ENCODE results near the gene ZNF516. TPM values are rescaled to one million over a fixed set of nuclear protein-coding genes. Genes with fewer than 3 reads are reported as not detected.

Gene ZNF516
- total and polyA plus RNA-seq, 7 donors: 2.4 to 20.6 (median 9.6) TPM

DNA sequence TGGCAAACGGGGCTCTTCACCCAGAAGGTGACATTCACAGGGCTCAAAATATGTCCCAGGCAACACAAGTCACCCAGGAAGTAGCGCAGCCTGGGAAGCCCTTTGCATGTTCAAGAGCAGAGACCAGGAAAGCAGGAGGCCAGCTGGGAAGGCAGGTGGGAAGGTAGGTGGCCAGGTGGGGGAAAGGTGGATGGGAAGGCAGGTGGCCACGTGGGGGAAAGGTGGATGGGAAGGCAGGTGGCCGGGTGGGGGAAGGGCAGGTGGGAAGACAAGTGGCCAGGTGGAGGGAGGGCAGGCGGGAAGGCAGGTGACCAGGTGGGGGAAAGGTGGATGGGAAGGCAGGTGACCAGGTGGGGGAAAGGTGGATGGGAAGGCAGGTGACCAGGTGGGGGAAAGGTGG is 102.7 kb downstream of the ZNF516 start:
- WGBS, 3 donors: 89 to 94% (median 90%) methylated on average over 5 of the region's 5 CpGs
- H3K27me3 ChIP-seq (ENCODE audit: insufficient read depth in 3 of 3, low read length in 2 of 3): no peaks in the 10 kb centered on the region
- intact Hi-C loops (cut with DNase I): no loop called here
- no peak for ATAC-seq
- no peaks in the 10 kb centered on the region for H3K9me3 ChIP-seq
- H3K36me3 ChIP-seq (ENCODE audit: insufficient read depth in 1 of 2, low read depth in 1 of 2): no peaks in the 10 kb centered on the region
- TF ChIP-seq, protein P1, sequence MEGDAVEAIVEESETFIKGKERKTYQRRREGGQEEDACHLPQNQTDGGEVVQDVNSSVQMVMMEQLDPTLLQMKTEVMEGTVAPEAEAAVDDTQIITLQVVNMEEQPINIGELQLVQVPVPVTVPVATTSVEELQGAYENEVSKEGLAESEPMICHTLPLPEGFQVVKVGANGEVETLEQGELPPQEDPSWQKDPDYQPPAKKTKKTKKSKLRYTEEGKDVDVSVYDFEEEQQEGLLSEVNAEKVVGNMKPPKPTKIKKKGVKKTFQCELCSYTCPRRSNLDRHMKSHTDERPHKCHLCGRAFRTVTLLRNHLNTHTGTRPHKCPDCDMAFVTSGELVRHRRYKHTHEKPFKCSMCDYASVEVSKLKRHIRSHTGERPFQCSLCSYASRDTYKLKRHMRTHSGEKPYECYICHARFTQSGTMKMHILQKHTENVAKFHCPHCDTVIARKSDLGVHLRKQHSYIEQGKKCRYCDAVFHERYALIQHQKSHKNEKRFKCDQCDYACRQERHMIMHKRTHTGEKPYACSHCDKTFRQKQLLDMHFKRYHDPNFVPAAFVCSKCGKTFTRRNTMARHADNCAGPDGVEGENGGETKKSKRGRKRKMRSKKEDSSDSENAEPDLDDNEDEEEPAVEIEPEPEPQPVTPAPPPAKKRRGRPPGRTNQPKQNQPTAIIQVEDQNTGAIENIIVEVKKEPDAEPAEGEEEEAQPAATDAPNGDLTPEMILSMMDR (IDR thresholded peaks at IDR 0.05): no peak
- peaks cover 21% of the 10 kb centered on the region for H3K4me1 ChIP-seq
- no peak for DNase-seq
- H3K27ac ChIP-seq: no peak overlapping the region
- H3K4me3 ChIP-seq: no peak overlapping the region

DNA sequence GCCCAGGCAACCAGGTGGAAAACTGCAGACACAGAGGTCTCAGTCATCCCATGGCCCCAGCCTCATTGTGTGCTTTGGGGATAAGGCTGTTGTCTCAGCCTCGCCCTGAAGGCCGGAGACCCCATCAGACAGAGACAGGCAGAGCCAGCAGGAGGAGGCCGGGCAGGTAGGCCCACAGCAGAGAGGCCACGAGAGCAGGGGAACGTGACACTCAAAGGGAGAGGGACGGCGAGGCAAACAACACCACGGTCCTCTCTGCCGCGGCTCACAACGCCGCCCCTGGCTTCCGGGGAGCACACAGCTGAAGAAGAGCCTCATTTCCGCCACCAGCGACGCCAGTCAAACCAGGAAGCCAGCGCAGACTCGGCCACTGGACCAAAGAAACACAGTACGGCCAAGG is 103.3 kb downstream of the ZNF516 start:
- Histone ChIP-seq H3K9me3 (no peaks in the 10 kb centered on the region), H3K4me1 (peaks cover 20% of the 10 kb centered on the region), H3K36me3 (ENCODE audit: insufficient read depth in 1 of 2, low read depth in 1 of 2) (no peaks in the 10 kb centered on the region), H3K4me3 (no peak overlapping the region), H3K27me3 (ENCODE audit: insufficient read depth in 3 of 3, low read length in 2 of 3) (no peaks in the 10 kb centered on the region), H3K27ac (no peak overlapping the region)
- TF ChIP-seq, protein P1 (IDR thresholded peaks at IDR 0.05): no peak
- 91 to 95% (median 92%) methylated on average over 18 to 19 of the region's 19 CpGs for WGBS, 3 donors
- intact Hi-C loops (cut with DNase I): no loop called here
- DNase-seq: no peak
- no peak for ATAC-seq

DNA sequence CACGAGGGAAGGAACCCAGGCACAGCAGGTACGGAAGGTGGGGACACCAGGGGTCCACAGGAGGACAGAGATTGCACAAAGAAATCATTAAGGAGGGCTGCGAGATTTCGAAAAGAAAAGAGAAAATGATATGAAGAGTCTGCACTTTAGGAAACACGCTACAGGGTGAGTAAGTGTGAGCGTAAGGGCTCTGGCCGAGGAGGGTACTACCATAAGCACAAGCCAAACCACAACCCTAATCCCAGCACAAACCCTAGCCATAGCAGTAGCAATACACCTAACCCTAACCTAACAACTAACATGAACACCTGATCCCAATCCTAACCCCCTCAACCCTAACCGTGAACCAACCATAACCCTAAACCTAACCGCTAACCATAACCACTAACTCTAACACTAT is 104.0 kb downstream of the ZNF516 start:
- DNase-seq (no peak), ATAC-seq (peak in 1 of 4 donors; percentile 29)
- peaks cover 20% of the 10 kb centered on the region for H3K4me1 ChIP-seq
- H3K27ac ChIP-seq: peak overlapping the region; percentile 5
- TF ChIP-seq, protein P1 (IDR thresholded peaks at IDR 0.05): no peak
- no peaks in the 10 kb centered on the region for H3K9me3 ChIP-seq
- H3K27me3 ChIP-seq (ENCODE audit: insufficient read depth in 3 of 3, low read length in 2 of 3): no peaks in the 10 kb centered on the region
- intact Hi-C loops (cut with DNase I): no loop called here
- 82 to 90% (median 88%) methylated on average over 9 of the region's 9 CpGs for WGBS, 3 donors
- no peak overlapping the region for H3K4me3 ChIP-seq
- no peaks in the 10 kb centered on the region for H3K36me3 ChIP-seq (ENCODE audit: insufficient read depth in 1 of 2, low read depth in 1 of 2)

DNA sequence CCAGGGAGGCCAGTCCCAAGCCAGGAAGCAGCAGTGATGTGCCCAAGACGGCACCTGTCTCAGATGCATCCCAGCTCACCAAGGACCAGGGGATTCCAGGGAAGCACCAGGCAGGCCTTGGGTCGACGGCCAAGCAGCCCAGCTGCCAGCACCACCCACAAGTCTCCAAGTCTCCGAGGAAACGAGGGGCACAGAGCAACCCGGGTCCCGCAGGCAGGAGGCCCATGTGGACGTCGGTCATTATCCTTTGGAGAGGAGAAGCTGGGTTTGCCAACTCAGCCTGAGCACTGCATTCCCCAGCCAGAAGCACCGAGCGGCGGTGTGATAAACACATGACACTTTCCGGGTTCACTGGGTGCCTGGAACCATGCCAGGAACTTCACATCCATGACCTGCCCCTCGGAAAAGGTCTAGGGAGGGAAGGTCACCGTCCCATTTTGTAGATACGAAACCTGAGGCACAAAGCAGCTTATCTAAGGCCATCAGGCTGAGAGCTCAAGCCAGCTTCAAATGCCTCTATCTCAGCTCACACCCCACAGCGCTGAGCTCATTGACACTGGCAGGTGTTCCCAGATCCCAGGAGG is 104.5 kb downstream of the ZNF516 start:
- ATAC-seq (peak in 3 of 4 donors; percentile 25 to 36 (median 32)), DNase-seq (no peak)
- H3K4me1 ChIP-seq: peaks cover 20% of the 10 kb centered on the region
- no peaks in the 10 kb centered on the region for H3K9me3 ChIP-seq
- H3K27ac ChIP-seq: peak overlapping the region; percentile 5
- H3K4me3 ChIP-seq: no peak overlapping the region
- TF ChIP-seq, protein P1 (IDR thresholded peaks at IDR 0.05): no peak
- H3K36me3 ChIP-seq (ENCODE audit: insufficient read depth in 1 of 2, low read depth in 1 of 2): no peaks in the 10 kb centered on the region
- intact Hi-C loops (cut with DNase I): no loop called here
- H3K27me3 ChIP-seq (ENCODE audit: insufficient read depth in 3 of 3, low read length in 2 of 3): no peaks in the 10 kb centered on the region
- WGBS, 3 donors: 29 to 49% (median 31%) methylated on average over 17 of the region's 17 CpGs

DNA sequence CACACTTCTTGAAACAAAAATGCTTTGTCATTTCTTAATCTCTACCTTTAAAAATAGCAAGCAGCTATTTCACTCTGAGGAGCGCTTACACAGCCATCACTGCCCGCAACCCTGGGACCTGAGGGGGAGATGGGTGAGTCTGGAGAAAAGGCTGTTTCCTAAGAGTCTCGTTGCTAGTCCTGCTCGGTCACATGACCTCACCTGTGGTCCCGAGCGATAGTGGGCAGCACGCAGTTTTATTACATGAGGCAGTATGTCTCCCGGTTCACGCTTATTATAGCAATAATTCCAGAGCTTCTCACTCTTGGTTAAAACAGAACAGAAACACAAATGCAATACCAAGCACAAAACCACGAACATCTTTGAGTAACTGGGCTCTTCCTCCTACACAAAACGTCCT is 105.3 kb downstream of the ZNF516 start:
- H3K27ac ChIP-seq: no peak overlapping the region
- intact Hi-C loops (cut with DNase I): no loop called here

More for the DNA sequence above, 105.3 kb downstream of the ZNF516 start:
- Histone ChIP-seq H3K4me1 (peaks cover 20% of the 10 kb centered on the region), H3K9me3 (no peaks in the 10 kb centered on the region), H3K27me3 (ENCODE audit: insufficient read depth in 3 of 3, low read length in 2 of 3) (no peaks in the 10 kb centered on the region), H3K4me3 (no peak overlapping the region), H3K36me3 (ENCODE audit: insufficient read depth in 1 of 2, low read depth in 1 of 2) (no peaks in the 10 kb centered on the region)
- TF ChIP-seq, protein P1 (IDR thresholded peaks at IDR 0.05): no peak
- ATAC-seq (no peak), DNase-seq (no peak)
- WGBS, 3 donors: 66 to 77% (median 76%) methylated on average over 11 of the region's 11 CpGs

All from psoas muscle (tissue), 8 donors.